Common myeloid progenitor, CD34-positive (primary cell): Measurements from ENCODE around the gene PTPN14.
A peak's percentile ranks its signal among the peaks of the same experiment; 100 is the strongest.

Experiments
- CTCF ChIA-PET: fragments of 350-600 bp; sonication (Branson Sonifier 250); formaldehyde crosslinking; loops from one replicate; lab custom pipeline; 2021; ENCODE audit warnings: antibody characterized with exemption; lab: Charles Lee
- POLR2A ChIA-PET: fragments of 350-600 bp; sonication (Branson Sonifier 250); formaldehyde crosslinking; loops from one replicate; lab custom pipeline; 2021; ENCODE audit warnings: antibody characterized with exemption; lab: Charles Lee
- DNase-seq, 3 donors: peaks; one replicate each; pipeline versions ENCODE4 v3.0.0 to v3.0.0-alpha.2; 2013
- H3K27ac ChIP-seq, 2 experiments: 1 replicate in 1 of 2; 2 replicates in 1 of 2; pipeline ENCODE4 v1.7.0; 2013; ENCODE audit warnings: inconsistent platforms in 2 of 2, low read length in 2 of 2, mild to moderate bottlenecking in 2 of 2, low read depth in 1 of 2, moderate library complexity in 1 of 2; ENCODE audit not compliant: severe bottlenecking in 2 of 2, insufficient read depth in 1 of 2, poor library complexity in 1 of 2
- H3K27me3 ChIP-seq, 5 experiments: replicated peaks in 2 of 5; 1 replicate in 3 of 5; 2 replicates in 2 of 5; pipeline versions ENCODE4 v1.6.1 to v1.7.0; 2013; ENCODE audit warnings: low read length in 4 of 5, mild to moderate bottlenecking in 2 of 5, moderate library complexity in 2 of 5, inconsistent platforms in 1 of 5; ENCODE audit not compliant: insufficient read depth in 5 of 5, control insufficient read depth in 4 of 5
- H3K36me3 ChIP-seq, 4 experiments: 1 replicate in 2 of 4; 2 replicates in 2 of 4; pipeline versions ENCODE4 v1.6.1 to v1.7.0; 2013; ENCODE audit warnings: low read length in 3 of 4, control low read depth in 1 of 4, mild to moderate bottlenecking in 1 of 4; ENCODE audit not compliant: control insufficient read depth in 4 of 4, insufficient read depth in 4 of 4
- H3K4me1 ChIP-seq, 4 experiments: 1 replicate in 3 of 4; 2 replicates in 1 of 4; pipeline versions ENCODE4 v1.6.1 to v1.7.1; 2013; ENCODE audit warnings: low read length in 3 of 4, mild to moderate bottlenecking in 3 of 4, control low read depth in 1 of 4, inconsistent platforms in 1 of 4, moderate library complexity in 1 of 4; ENCODE audit not compliant: control insufficient read depth in 4 of 4, insufficient read depth in 4 of 4; ENCODE audit errors: control extremely low read depth in 1 of 4
- H3K4me3 ChIP-seq, 7 experiments: 1 replicate in 4 of 7; 2 replicates in 3 of 7; pipeline versions ENCODE4 v1.5.1 to v1.7.0; 2013; ENCODE audit warnings: mild to moderate bottlenecking in 7 of 7, low read length in 6 of 7, moderate library complexity in 6 of 7, inconsistent platforms in 2 of 7, low read depth in 2 of 7, control low read depth in 1 of 7; ENCODE audit not compliant: insufficient read depth in 4 of 7, control insufficient read depth in 1 of 7; ENCODE audit errors: extremely low read depth in 1 of 7
- H3K9me3 ChIP-seq, 5 experiments: 1 replicate in 4 of 5; 2 replicates in 1 of 5; pipeline versions ENCODE4 v1.6.1 to v1.7.1; 2013; ENCODE audit warnings: low read length in 4 of 5, mild to moderate bottlenecking in 2 of 5, inconsistent platforms in 1 of 5, low read depth in 1 of 5, moderate library complexity in 1 of 5; ENCODE audit not compliant: control insufficient read depth in 4 of 5, insufficient read depth in 2 of 5; ENCODE audit errors: control extremely low read depth in 1 of 5
- WGBS: methylation state at CpG from one replicate; pipeline ENCODE4 v1.1.5; 2013; ENCODE audit not compliant: insufficient coverage; 5-methylcytosine and 5-hydroxymethylcytosine counted together

PTPN14 gene

DNA sequence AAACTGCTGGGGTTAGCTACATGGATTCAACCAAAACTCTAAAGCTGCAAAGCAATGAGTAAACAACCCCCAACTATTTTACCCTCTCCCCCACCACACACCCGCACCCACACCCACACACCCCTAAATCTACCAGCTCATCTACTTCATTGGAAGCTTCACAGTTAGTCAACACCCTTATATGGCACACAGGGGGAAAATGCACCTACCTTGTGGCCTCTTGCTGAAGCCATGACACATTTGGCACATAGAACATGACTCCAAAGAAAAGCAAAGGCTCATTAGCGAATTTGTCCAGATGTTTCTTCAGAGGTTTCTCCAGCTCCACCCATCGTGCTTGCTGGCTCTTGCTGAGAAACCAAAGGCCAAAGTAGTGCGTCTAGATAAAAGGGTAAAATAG, 99.8 kb downstream of the PTPN14 start:
- Histone ChIP-seq H3K36me3 (no peaks in the 10 kb centered on the region), H3K4me1 (peaks cover 6 to 16% (median 11%) of the 10 kb centered on the region in 4 experiments), H3K4me3 (no peak overlapping the region), H3K27me3 (no peaks in the 10 kb centered on the region), H3K27ac (no peak overlapping the region), H3K9me3 (no peaks in the 10 kb centered on the region)
- CTCF ChIA-PET: interaction anchor here (1.3 to 2.3 kb wide), 3 partner anchors 9 to 63 kb away, joined by 5 to 9 read pairs (median 8); no protein-coding TSS in a partner anchor
- POLR2A ChIA-PET: no interaction called here
- DNase-seq: no peak
- 100% methylated on average over 4 of the region's 4 CpGs for WGBS

DNA sequence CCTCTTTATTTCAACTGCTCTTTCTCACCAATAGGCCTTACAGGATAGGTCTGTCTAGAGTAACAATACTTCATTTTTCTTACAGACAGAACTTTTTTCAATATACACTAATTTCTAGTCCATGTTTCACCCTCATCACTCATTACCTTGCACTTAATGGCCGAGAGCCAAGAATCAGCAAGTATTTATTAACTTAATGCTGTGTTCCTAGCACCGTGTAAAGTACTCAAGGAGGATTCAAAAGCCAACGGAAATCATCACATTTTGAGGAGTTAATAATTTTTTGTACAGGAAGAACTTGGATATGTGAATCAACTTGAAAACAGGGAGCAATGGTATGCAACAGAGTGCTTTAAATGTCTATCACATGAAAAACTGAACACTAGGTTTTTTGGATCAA, 102.0 kb downstream of the PTPN14 start:
- Histone ChIP-seq H3K27me3 (no peaks in the 10 kb centered on the region), H3K4me1 (peaks cover 2 to 26% (median 14%) of the 10 kb centered on the region in 4 experiments), H3K27ac (no peak overlapping the region), H3K4me3 (no peak overlapping the region), H3K9me3 (no peaks in the 10 kb centered on the region), H3K36me3 (no peaks in the 10 kb centered on the region)
- 90% methylated on average over 2 of the region's 3 CpGs for WGBS
- ChIA-PET CTCF (interaction anchor here (1.0 to 1.3 kb wide), 2 partner anchors 15 to 133 kb away, joined by 3 read pairs; no protein-coding TSS in a partner anchor), POLR2A (no interaction called here)
- DNase-seq: no peak

DNA sequence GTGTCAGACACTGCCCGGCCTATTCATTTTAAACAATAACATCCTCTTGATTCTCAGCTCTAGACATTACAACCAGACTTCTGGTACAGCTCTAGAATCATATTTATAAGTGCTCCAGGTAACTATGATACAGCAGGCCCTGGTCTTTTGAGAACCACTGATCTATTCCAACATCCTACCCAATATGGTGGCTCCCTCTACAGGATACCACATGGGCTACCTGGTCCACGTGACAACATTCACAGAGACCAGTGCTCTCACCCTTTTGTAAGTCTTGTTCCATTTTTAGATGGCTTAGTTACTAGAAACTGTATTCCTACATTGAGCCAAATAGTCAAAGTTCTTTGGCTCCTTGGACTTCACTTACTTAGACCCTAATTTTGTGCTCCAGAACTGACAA, 102.9 kb downstream of the PTPN14 start:
- H3K4me1 ChIP-seq: peaks cover 2 to 32% (median 16%) of the 10 kb centered on the region in 4 experiments

DNA sequence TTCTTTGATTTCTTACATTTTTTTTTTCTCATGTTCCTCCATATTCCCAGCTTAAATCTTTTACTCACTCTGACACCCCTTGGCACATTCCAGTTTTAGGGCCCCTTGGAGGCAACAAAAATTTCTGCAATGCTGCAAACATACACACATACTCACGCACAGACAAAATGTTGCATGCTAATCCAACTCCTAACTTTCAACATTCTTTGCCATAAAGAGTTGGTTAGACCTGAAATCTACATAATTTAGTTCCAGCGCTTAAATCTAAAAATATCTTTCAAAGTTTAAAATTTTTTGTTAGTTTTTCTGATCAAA, 103.9 kb downstream of the PTPN14 start:
- DNase-seq: no peak
- WGBS: 83% methylated on average over 1 of the region's 2 CpGs
- no peaks in the 10 kb centered on the region for H3K9me3 ChIP-seq
- CTCF ChIA-PET: interaction anchor here (0.9 kb wide), 1 partner anchor 136 kb away, joined by 3 read pairs; no protein-coding TSS in a partner anchor
- H3K4me1 ChIP-seq: peaks cover 2 to 32% (median 16%) of the 10 kb centered on the region in 4 experiments
- no peak overlapping the region for H3K4me3 ChIP-seq
- H3K36me3 ChIP-seq: no peaks in the 10 kb centered on the region
- POLR2A ChIA-PET: no interaction called here
- no peaks in the 10 kb centered on the region for H3K27me3 ChIP-seq
- no peak overlapping the region for H3K27ac ChIP-seq

More for the DNA sequence above, 102.9 kb downstream of the PTPN14 start:
- no peak overlapping the region for H3K4me3 ChIP-seq
- H3K36me3 ChIP-seq: no peaks in the 10 kb centered on the region
- ChIA-PET CTCF (interaction anchor here (0.6 to 1.3 kb wide), 3 partner anchors 16 to 146 kb away, joined by 3 read pairs; no protein-coding TSS in a partner anchor), POLR2A (no interaction called here)
- no peaks in the 10 kb centered on the region for H3K9me3 ChIP-seq
- no peaks in the 10 kb centered on the region for H3K27me3 ChIP-seq
- 100% methylated on average over 2 of the region's 2 CpGs for WGBS
- DNase-seq: no peak
- no peak overlapping the region for H3K27ac ChIP-seq

DNA sequence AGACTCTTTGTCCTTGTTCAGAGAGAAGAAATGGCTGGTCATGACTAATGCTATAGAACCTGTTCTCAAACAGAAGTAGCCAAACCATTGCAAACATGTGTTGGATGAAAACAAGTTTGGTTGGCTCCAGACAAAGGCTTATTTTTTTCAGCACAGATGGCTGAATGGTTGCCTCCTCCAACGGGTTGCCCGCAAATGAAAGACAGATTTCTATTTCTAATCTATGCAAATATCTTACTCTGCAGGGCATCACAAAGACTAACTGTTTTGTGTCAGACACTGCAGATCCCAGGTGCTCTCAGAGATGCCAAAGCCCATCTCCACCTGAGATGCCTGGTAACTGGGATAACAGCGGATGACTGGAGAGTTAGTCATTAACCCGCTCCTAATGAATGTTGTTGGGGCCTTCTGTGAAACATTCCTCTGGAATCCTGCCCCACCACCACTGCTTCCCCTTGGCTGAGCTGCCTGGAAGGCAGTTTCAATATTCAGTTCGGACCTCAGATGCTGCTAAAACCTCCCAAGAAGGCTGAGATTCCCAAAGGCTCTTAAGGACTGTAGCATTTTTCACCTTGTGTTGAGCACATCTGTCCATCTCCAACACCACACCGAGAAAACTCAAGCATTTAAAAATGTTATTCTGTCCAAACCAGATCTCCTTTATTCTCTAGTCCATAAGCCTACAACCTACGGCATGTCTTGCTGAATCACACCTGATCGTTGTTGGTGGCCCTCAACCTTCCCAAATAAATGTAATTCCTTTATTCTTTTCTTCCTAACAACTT, 104.4 kb downstream of the PTPN14 start:
- 91% methylated on average over 8 of the region's 8 CpGs for WGBS
- H3K4me3 ChIP-seq: no peak overlapping the region
- CTCF ChIA-PET: interaction anchor here (0.9 kb wide), 1 partner anchor 137 kb away, joined by 3 read pairs; no protein-coding TSS in a partner anchor
- no peaks in the 10 kb centered on the region for H3K27me3 ChIP-seq
- H3K4me1 ChIP-seq: peaks cover 2 to 32% (median 16%) of the 10 kb centered on the region in 4 experiments
- DNase-seq: no peak
- POLR2A ChIA-PET: no interaction called here
- no peaks in the 10 kb centered on the region for H3K36me3 ChIP-seq
- no peaks in the 10 kb centered on the region for H3K9me3 ChIP-seq
- H3K27ac ChIP-seq: no peak overlapping the region

DNA sequence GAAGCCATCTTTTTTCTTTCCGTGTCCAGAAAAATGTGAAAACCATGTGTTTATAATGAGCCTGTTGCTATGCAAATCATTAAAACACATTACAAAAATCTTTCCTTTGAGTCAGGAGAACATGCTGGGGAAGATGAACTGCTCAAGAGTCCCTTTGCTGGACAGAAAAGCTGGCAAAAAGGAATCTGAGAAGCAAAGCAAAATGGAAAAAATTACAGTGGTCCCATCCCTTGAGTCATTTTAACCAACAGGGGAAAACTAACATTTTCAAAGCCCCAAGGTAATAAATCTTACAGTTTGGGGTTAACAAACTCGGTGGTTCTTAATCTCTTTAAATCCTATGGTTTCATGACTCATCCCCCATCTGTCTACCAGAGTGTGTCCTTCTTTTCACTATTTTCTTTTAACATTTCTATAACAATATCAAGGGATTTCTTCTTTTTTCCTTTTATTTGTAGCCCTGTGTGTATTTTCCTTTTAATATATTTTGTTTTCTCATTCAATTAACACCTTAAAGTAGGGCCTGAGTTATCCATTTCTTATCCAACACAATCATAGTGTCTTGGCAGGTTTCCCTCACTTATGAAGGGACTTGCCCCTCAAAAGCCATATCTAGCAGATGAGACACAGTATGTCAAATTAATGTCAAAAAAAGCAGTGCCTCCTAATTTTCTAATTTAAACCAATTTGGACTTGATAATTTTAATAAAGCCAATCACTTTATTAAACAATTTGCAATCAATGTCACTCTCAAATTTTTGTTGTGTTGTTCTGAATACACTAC, 105.4 kb downstream of the PTPN14 start:
- no CpG with 5 or more reads among the region's 2 CpGs for WGBS

More for the DNA sequence above, 105.4 kb downstream of the PTPN14 start:
- POLR2A ChIA-PET: no interaction called here
- Histone ChIP-seq H3K36me3 (no peaks in the 10 kb centered on the region), H3K9me3 (no peaks in the 10 kb centered on the region), H3K27ac (peak overlapping the region in 1 of 2 experiments; percentile 50), H3K4me3 (peak overlapping the region in 1 of 7 experiments; percentile 25), H3K27me3 (no peaks in the 10 kb centered on the region), H3K4me1 (peaks cover 7 to 40% (median 22%) of the 10 kb centered on the region in 4 experiments)
- CTCF ChIA-PET: no interaction called here
- DNase-seq: peak; percentile 53 to 93 (median 88)
